ENCODE measurements around the gene HAUS8.
A peak's percentile ranks its signal among the peaks of the same experiment; 100 is the strongest.

DNA sequence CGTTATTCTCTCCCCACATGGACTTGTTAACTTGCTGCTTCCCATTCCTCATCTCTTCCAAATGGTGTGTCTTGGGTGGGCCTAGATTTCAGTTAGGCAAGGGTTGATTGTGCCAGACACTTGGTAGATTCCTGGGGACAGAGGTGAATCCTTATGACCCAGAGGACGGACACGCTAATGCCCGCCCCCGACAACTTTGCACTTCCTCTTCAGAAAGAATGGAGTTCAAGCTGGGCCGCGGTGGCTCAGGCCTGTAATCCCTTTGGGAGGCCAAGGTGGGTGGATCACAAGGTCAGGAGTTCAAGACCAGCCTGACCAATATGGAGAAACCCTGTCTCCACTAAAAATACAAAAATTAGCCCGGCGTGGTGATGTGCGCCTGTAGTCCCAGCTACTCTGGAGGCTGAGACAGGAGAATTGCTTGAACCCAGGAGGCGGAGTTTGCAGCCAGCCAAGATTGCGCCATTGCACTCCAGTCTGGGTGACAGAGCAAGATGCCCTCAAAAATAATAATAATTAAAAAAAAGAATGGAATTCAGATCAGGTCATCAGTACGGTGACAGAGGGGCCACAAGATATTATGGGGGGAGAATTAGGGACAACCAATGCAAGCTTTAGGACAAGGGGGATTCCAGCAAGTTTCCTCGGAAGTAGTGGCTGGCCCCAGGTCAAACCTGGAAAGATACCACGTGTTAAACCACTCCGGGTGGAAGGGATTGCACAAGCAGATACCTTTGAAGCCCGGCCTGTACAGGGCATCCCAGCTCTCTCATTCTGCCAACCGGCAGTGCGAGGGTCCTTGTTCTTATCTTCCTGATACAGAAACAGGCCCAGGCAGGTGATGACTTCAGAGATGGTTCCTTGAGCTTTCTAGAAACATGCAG, 3.0 kb upstream of the HAUS8 start:
- TF ChIP-seq, protein P1, sequence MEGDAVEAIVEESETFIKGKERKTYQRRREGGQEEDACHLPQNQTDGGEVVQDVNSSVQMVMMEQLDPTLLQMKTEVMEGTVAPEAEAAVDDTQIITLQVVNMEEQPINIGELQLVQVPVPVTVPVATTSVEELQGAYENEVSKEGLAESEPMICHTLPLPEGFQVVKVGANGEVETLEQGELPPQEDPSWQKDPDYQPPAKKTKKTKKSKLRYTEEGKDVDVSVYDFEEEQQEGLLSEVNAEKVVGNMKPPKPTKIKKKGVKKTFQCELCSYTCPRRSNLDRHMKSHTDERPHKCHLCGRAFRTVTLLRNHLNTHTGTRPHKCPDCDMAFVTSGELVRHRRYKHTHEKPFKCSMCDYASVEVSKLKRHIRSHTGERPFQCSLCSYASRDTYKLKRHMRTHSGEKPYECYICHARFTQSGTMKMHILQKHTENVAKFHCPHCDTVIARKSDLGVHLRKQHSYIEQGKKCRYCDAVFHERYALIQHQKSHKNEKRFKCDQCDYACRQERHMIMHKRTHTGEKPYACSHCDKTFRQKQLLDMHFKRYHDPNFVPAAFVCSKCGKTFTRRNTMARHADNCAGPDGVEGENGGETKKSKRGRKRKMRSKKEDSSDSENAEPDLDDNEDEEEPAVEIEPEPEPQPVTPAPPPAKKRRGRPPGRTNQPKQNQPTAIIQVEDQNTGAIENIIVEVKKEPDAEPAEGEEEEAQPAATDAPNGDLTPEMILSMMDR (conservative IDR thresholded peaks at IDR 0.05; ENCODE audit: low read depth, low read length): no peak
- TF ChIP-seq RAD21 (IDR thresholded peaks at IDR 0.05; ENCODE audit: low read length): no peak
- no peak for TF ChIP-seq BHLHE40 (IDR thresholded peaks at IDR 0.05; ENCODE audit: low read depth, low read length)
- TF ChIP-seq RFX5 (IDR thresholded peaks at IDR 0.05; ENCODE audit: low read depth, low read length): no peak
- TF ChIP-seq MAFK (IDR thresholded peaks at IDR 0.05; ENCODE audit: low read depth, low read length): no peak
- no peak for TF ChIP-seq CEBPB (IDR thresholded peaks at IDR 0.05; ENCODE audit: low read depth, low read length)
- 0 out of 2 replicates have a peak, but pooled peaks have one; percentile 48 for TF ChIP-seq POLR2A (IDR thresholded peaks at IDR 0.05; ENCODE audit: low read depth, low read length)
- TF ChIP-seq MAZ (IDR thresholded peaks at IDR 0.05; ENCODE audit: borderline replicate concordance, low read depth, low read length): no peak
- no peak for TF ChIP-seq FOS (IDR thresholded peaks at IDR 0.05; ENCODE audit: low read depth, low read length)
- TF ChIP-seq RCOR1 (IDR thresholded peaks at IDR 0.05; ENCODE audit: insufficient replicate concordance, low read length): no peak
- no peak for TF ChIP-seq MXI1 (IDR thresholded peaks at IDR 0.05; ENCODE audit: borderline replicate concordance, low read depth, low read length)
- TF ChIP-seq ELK1 (IDR thresholded peaks at IDR 0.05; ENCODE audit: borderline replicate concordance, low read depth, low read length): no peak
